ENCODE measurements around the gene CEBPB.
"Not testable (repeated sequence)": the region's sequence is repeated elsewhere in the genome, so short reads cannot be mapped to it uniquely, and the experiment has no call there.

Gene CEBPB

GRCh38 chr20:50193836-50194421 lies 3.3 kb downstream of the CEBPB start:
- peak; percentile 29 for DNase-seq

GRCh38 chr20:50194422-50194830 lies 3.8 kb downstream of the CEBPB start:
- DNase-seq: no peak

- peak; percentile 45 for DNase-seq
Observed at GRCh38 chr20:50194831-50195523, 4.3 kb downstream of the CEBPB start.

GRCh38 chr20:50195524-50196120 lies 5.0 kb downstream of the CEBPB start:
- DNase-seq: no peak

GRCh38 chr20:50196248-50196647 lies 5.6 kb downstream of the CEBPB start:
- DNase-seq: no peak

- DNase-seq: no peak
Observed at GRCh38 chr20:50196896-50197295, 6.3 kb downstream of the CEBPB start.

- DNase-seq: no peak
Observed at GRCh38 chr20:50197463-50198179, 7.0 kb downstream of the CEBPB start.

GRCh38 chr20:50198180-50198666 lies 7.6 kb downstream of the CEBPB start:
- DNase-seq: no peak

GRCh38 chr20:50198716-50199115 lies 8.1 kb downstream of the CEBPB start:
- DNase-seq: no peak

GRCh38 chr20:50199703-50200102 lies 9.1 kb downstream of the CEBPB start:
- DNase-seq: no peak

GRCh38 chr20:50200482-50201104 lies 10.0 kb downstream of the CEBPB start:
- DNase-seq: no peak

- not testable (repeated sequence) for DNase-seq
Observed at GRCh38 chr20:50201710-50202109, 11.1 kb downstream of the CEBPB start.

- no peak for DNase-seq
Observed at GRCh38 chr20:50202677-50203076, 12.0 kb downstream of the CEBPB start.

- DNase-seq: no peak
Observed at GRCh38 chr20:50203951-50204937, 13.6 kb downstream of the CEBPB start.

GRCh38 chr20:50207026-50207425 lies 16.4 kb downstream of the CEBPB start:
- no peak for DNase-seq

- DNase-seq: no peak
Observed at GRCh38 chr20:50208085-50208491, 17.5 kb downstream of the CEBPB start.

GRCh38 chr20:50208815-50209214 lies 18.2 kb downstream of the CEBPB start:
- not testable (repeated sequence) for DNase-seq

GRCh38 chr20:50210066-50210619 lies 19.5 kb downstream of the CEBPB start:
- no peak for DNase-seq

GRCh38 chr20:50211091-50211490 lies 20.5 kb downstream of the CEBPB start:
- DNase-seq: no peak

GRCh38 chr20:50213531-50214106 lies 23.0 kb downstream of the CEBPB start:
- DNase-seq: no peak

Data from NK-92 treated with Interleukin-12 subunit alpha and Interleukin-12 subunit beta, amount 100 ng/mL, for 24 hours (cell line).